SK-N-SH (cell line): ENCODE data around the gene PALLD.

ENCODE experiments used
- EP300 ChIP-seq, 2 experiments: IDR thresholded peaks; 2 replicates each; pipeline versions ENCODE4 v1.4.0 to v1.6.1; 2012; ENCODE audit warnings: borderline replicate concordance in 1 of 2, low read depth in 1 of 2, low read length in 1 of 2
- FOXM1 ChIP-seq: IDR thresholded peaks from 2 replicates; pipeline ENCODE4 v1.4.0; 2012; ENCODE audit warnings: low read depth, mild to moderate bottlenecking
- GABPA ChIP-seq: IDR thresholded peaks from 2 replicates; pipeline ENCODE4 v1.4.0; 2012; ENCODE audit warnings: low read depth, mild to moderate bottlenecking
- RFX5 ChIP-seq: IDR thresholded peaks from 2 replicates; pipeline ENCODE4 v1.6.1; 2012; ENCODE audit warnings: mild to moderate bottlenecking, improper control_type of control experiment, low read length
- TAF1 ChIP-seq: IDR thresholded peaks from 2 replicates; pipeline ENCODE4 v1.6.1; 2012; ENCODE audit warnings: low read depth, mild to moderate bottlenecking, low read length, moderate library complexity, borderline replicate concordance
- TF ChIP-seq, protein P1 (sequence below): IDR thresholded peaks from 2 replicates; pipeline ENCODE4 v1.4.0; 2012; ENCODE audit warnings: low read depth
- TF ChIP-seq, protein P2 (sequence below): fragments of 200-600 bp; sonication (generic); IDR thresholded peaks from 2 replicates; pipeline ENCODE4 v1.6.1; 2017; ENCODE audit warnings: antibody characterized with exemption, mild to moderate bottlenecking, moderate library complexity

DNA sequence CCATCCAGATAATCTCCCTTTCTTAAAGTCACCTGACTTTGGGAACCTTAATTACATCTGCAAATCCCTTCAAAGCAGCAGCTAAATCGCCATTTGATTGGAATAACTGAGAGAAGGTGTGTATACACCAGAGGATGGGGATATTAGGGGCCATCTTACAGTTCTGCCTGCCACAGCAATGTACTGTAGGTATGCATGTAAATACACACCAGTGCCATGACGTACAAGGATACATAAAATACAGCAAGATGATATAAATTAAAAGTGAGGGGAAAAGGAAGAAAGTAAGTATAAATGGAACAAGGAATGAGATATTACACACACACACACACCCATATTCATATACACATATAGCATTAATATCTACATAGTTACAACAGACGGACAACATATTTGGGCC, 432.0 kb downstream of the PALLD start:
- TF ChIP-seq, protein P1, sequence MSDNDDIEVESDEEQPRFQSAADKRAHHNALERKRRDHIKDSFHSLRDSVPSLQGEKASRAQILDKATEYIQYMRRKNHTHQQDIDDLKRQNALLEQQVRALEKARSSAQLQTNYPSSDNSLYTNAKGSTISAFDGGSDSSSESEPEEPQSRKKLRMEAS: no peak
- TF ChIP-seq, protein P2, sequence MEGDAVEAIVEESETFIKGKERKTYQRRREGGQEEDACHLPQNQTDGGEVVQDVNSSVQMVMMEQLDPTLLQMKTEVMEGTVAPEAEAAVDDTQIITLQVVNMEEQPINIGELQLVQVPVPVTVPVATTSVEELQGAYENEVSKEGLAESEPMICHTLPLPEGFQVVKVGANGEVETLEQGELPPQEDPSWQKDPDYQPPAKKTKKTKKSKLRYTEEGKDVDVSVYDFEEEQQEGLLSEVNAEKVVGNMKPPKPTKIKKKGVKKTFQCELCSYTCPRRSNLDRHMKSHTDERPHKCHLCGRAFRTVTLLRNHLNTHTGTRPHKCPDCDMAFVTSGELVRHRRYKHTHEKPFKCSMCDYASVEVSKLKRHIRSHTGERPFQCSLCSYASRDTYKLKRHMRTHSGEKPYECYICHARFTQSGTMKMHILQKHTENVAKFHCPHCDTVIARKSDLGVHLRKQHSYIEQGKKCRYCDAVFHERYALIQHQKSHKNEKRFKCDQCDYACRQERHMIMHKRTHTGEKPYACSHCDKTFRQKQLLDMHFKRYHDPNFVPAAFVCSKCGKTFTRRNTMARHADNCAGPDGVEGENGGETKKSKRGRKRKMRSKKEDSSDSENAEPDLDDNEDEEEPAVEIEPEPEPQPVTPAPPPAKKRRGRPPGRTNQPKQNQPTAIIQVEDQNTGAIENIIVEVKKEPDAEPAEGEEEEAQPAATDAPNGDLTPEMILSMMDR: no peak
- TF ChIP-seq EP300 (IDR thresholded peaks at IDR 0.05; ENCODE audit: borderline replicate concordance in 1 of 2, low read depth in 1 of 2, low read length in 1 of 2) (no peak), TAF1 (no peak), FOXM1 (no peak), RFX5 (no peak), GABPA (no peak)
